Left ventricle myocardium inferior (tissue), 1 donor: ENCODE measurements around the gene CTSE. TPM values are rescaled to one million over a fixed set of nuclear protein-coding genes. Genes with fewer than 3 reads are reported as not detected.

Experiments used
- DNase-seq: peaks from one replicate; pipeline ENCODE4 v3.0.0-alpha.2; 2020
- H3K27ac ChIP-seq: fragments of 200-600 bp; replicated peaks from 2 replicates; pipeline ENCODE4 v1.8.0; 2021
- H3K27me3 ChIP-seq: fragments of 200-600 bp; 2 replicates; pipeline ENCODE4 v1.8.0; 2021; ENCODE audit warnings: low read depth
- H3K36me3 ChIP-seq: fragments of 200-600 bp; 2 replicates; pipeline ENCODE4 v1.8.0; 2021
- H3K4me1 ChIP-seq: fragments of 200-600 bp; 2 replicates; pipeline ENCODE4 v1.8.0; 2021
- H3K4me3 ChIP-seq: fragments of 200-600 bp; 2 replicates; pipeline ENCODE4 v1.8.0; 2021; ENCODE audit warnings: mild to moderate bottlenecking, moderate library complexity
- H3K9me3 ChIP-seq: fragments of 200-600 bp; replicated peaks from 2 replicates; pipeline ENCODE4 v1.8.0; 2021
- CTCF ChIP-seq: fragments of 200-600 bp; IDR thresholded peaks from 2 replicates; pipeline ENCODE4 v1.8.0; 2021; ENCODE audit warnings: antibody characterized with exemption, mild to moderate bottlenecking, borderline replicate concordance
- intact Hi-C: fragments of 100-400 bp; cut with micrococcal nuclease; formaldehyde crosslinking; loops from one replicate; pipeline ENCODE4 v1.11.0; 2022
- total RNA-seq: library from RNA; stranded (reverse); fragmentation: NEBNext Ultra II Directional; extraction: Animal tissue kit (Norgen Biotek cat#: 25700); gene quantifications from one replicate; pipeline ENCODE4 v1.2.1, GENCODE V29; 2021
- donor health status: DM: no; HTN: yes; CAD: no; lungs with severe emphysema.

CTSE gene
- total RNA-seq, 1 donor from 2014 or later, result not detected

- intact Hi-C loops, result no loop called here
- Histone ChIP-seq H3K9me3 (no peaks in the 10 kb centered on the region), H3K36me3 (peaks cover 3% of the 10 kb centered on the region), H3K27me3 (no peaks in the 10 kb centered on the region), H3K4me3 (no peak overlapping the region), H3K27ac (no peak overlapping the region), H3K4me1 (peaks cover 19% of the 10 kb centered on the region)
- TF ChIP-seq CTCF, result no peak
- DNase-seq, result no peak
Measured at GRCh38 chr1:205993068-205993467, 30.6 kb downstream of the CTSE start.

- peaks cover 3% of the 10 kb centered on the region for H3K36me3 ChIP-seq
- intact Hi-C loops, result no loop called here
- H3K4me3 ChIP-seq, result no peak overlapping the region
- H3K27ac ChIP-seq, result no peak overlapping the region
- TF ChIP-seq CTCF, result no peak
- H3K27me3 ChIP-seq, result no peaks in the 10 kb centered on the region
- no peak for DNase-seq
- H3K9me3 ChIP-seq, result no peaks in the 10 kb centered on the region
- H3K4me1 ChIP-seq, result peaks cover 24% of the 10 kb centered on the region
Measured at GRCh38 chr1:205992218-205992882, 31.3 kb downstream of the CTSE start.

GRCh38 chr1:205991237-205991636 lies 32.5 kb downstream of the CTSE start:
- intact Hi-C loops, result no loop called here
- no peak for TF ChIP-seq CTCF
- no peak for DNase-seq
- no peaks in the 10 kb centered on the region for H3K9me3 ChIP-seq
- H3K36me3 ChIP-seq, result peaks cover 3% of the 10 kb centered on the region
- no peak overlapping the region for H3K27ac ChIP-seq
- H3K4me1 ChIP-seq, result peaks cover 36% of the 10 kb centered on the region
- no peaks in the 10 kb centered on the region for H3K27me3 ChIP-seq
- no peak overlapping the region for H3K4me3 ChIP-seq

GRCh38 chr1:205990226-205990625 lies 33.5 kb downstream of the CTSE start:
- Histone ChIP-seq H3K27me3 (no peaks in the 10 kb centered on the region), H3K4me1 (peaks cover 40% of the 10 kb centered on the region), H3K36me3 (peaks cover 3% of the 10 kb centered on the region), H3K4me3 (no peak overlapping the region), H3K9me3 (no peaks in the 10 kb centered on the region), H3K27ac (no peak overlapping the region)
- intact Hi-C loops, result no loop called here
- DNase-seq, result no peak
- no peak for TF ChIP-seq CTCF

GRCh38 chr1:205989786-205990185 lies 33.9 kb downstream of the CTSE start:
- no peak for DNase-seq
- intact Hi-C loops, result no loop called here
- no peak overlapping the region for H3K4me3 ChIP-seq
- H3K36me3 ChIP-seq, result peaks cover 3% of the 10 kb centered on the region
- H3K27ac ChIP-seq, result no peak overlapping the region
- no peak for TF ChIP-seq CTCF
- H3K9me3 ChIP-seq, result no peaks in the 10 kb centered on the region
- no peaks in the 10 kb centered on the region for H3K27me3 ChIP-seq
- peaks cover 40% of the 10 kb centered on the region for H3K4me1 ChIP-seq

- DNase-seq, result no peak
- TF ChIP-seq CTCF, result no peak
Measured at GRCh38 chr1:205988585-205988995, 35.1 kb downstream of the CTSE start.

More at GRCh38 chr1:205988585-205988995, 35.1 kb downstream of the CTSE start:
- intact Hi-C loops, result no loop called here
- peaks cover 48% of the 10 kb centered on the region for H3K4me1 ChIP-seq
- no peaks in the 10 kb centered on the region for H3K27me3 ChIP-seq
- H3K27ac ChIP-seq, result peak overlapping the region; percentile 33
- no peaks in the 10 kb centered on the region for H3K9me3 ChIP-seq
- H3K36me3 ChIP-seq, result peaks cover 2% of the 10 kb centered on the region
- no peak overlapping the region for H3K4me3 ChIP-seq
